ENCODE measurements around the gene TAF6.

- TF ChIP-seq CEBPB (IDR thresholded peaks at IDR 0.05) = no peak
- no peak for TF ChIP-seq YY1 (IDR thresholded peaks at IDR 0.05; ENCODE audit: low read depth)
- no peak for TF ChIP-seq RAD21 (IDR thresholded peaks at IDR 0.05; ENCODE audit: low read depth)
- TF ChIP-seq REST (IDR thresholded peaks at IDR 0.05; ENCODE audit: low read depth) = no peak
- TF ChIP-seq NFIC (IDR thresholded peaks at IDR 0.05) = no peak
- no peak for TF ChIP-seq TEAD4 (IDR thresholded peaks at IDR 0.05)
- TF ChIP-seq TCF12 (IDR thresholded peaks at IDR 0.05; ENCODE audit: low read depth) = no peak
- no peak for TF ChIP-seq CREB1 (IDR thresholded peaks at IDR 0.05; ENCODE audit: low read depth)
- TF ChIP-seq ZBTB7A (IDR thresholded peaks at IDR 0.05; ENCODE audit: low read depth) = no peak
- TF ChIP-seq MAX (IDR thresholded peaks at IDR 0.05) = no peak
- TF ChIP-seq EP300 (IDR thresholded peaks at IDR 0.05; ENCODE audit: borderline replicate concordance) = no peak
- no peak for TF ChIP-seq USF1 (IDR thresholded peaks at IDR 0.05)
Measured at GRCh38 chr7:100106633-100107032, 12.5 kb downstream of the TAF6 start.
